Mesenteric fat pad (tissue), 1 donor: ENCODE results near the gene ALG12. TPM values are rescaled to one million over a fixed set of nuclear protein-coding genes. Genes with fewer than 3 reads are reported as not detected.

Experiments
- DNase-seq: peaks from one replicate; pipeline ENCODE4 v3.0.0-alpha.2; 2020; ENCODE audit warnings: low spot score
- long read RNA-seq: library from polyadenylated mRNA; unstranded; transcript quantifications from one replicate; pipeline ENCODE4 v2.0.0, GENCODE V29; 2020
- total RNA-seq: library from RNA; stranded (reverse); fragmentation: NEBNext Ultra II Directional; extraction: Animal tissue kit (Norgen Biotek cat#: 25700); gene quantifications from one replicate; pipeline ENCODE4 v1.2.1, GENCODE V29; 2021
- donor health status: DM: yes; HTN: yes; CAD: no.

ALG12 gene
- total RNA-seq: 12.5 TPM
- long read RNA-seq, full-length matches to known transcripts: 66 of 107 reads
- long read RNA-seq, partial matches to known transcripts: 18 of 107 reads
- long read RNA-seq, other reads (novel, unspliced or antisense): 23 of 107 reads

DNA sequence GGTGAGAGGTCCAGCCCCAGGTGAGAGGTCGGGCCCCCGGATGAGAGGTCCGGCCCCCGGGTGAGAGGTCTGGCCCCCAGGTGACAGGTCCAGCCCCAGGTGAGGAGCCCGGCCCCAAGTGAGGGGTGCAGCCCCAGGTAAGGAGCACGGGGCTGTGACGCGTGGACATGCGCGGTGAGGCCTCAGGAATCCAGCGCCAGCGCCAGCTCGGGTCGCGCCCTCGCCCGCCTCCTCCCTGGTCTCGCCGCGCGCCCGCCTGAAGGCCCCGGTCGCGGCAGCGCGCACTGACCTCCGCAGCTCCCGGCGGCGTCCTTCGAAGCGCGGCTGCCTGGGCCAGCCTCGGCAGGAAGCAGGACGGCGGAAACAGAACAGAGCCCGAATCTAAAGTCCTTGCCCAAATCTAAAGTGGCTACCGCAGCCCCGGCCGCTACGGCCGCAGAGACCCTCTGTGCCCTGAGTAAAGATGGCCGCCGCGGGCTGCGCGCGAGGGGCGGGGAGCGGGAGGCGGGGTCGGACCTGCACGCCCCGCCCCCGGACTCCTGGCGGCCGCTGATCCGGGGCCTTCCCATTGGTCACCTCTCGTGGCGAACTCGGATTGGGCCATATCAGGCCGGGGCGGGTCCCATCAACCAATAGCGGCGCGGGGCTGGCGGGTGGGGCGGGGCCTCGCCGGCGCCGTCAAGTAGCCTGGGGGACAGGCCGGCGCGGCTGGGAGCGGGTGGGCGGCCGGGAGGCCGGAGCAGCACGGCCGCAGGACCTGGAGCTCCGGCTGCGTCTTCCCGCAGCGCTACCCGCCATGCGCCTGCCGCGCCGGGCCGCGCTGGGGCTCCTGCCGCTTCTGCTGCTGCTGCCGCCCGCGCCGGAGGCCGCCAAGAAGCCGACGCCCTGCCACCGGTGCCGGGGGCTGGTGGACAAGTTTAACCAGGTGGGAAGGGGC lies at the start of gene ALG12, which contains the start of gene CRELD2:
Gene ALG12, minus strand, starts transcription at position 465 of the 937 bp plus-strand sequence. CDS start 4,673 bp downstream, outside the sequence.
Gene CRELD2, plus strand, starts transcription at position 661 of the 937 bp plus-strand sequence. Its CDS starts 136 bp downstream, at position 797.
- peak; percentile 99 for DNase-seq

DNA sequence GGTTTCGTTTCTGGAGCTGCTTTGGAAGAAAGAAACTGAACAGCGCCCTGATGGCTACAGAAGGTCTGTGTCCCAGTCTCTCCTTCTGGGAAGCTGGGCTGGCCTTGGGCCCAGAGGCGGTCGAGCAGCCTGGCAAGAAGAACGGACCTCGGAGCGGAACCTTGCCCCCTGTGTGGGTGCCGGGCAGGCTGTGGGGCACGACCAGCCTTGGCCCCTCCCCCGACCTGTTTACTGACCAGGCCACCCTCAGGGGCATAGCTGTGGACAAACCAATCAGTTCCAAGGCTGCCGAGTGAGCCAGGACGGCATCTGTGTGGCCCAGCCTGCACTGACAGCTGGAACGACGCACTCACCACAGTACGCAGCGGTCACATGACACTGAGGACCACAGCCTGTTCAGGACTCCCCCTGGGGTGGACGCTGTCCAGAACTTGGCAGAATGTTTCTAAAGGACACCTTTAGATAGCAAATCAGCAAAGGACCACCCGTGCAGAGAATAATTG lies 49.5 kb upstream of the ALG12 start:
- DNase-seq: peak; percentile 90

DNA sequence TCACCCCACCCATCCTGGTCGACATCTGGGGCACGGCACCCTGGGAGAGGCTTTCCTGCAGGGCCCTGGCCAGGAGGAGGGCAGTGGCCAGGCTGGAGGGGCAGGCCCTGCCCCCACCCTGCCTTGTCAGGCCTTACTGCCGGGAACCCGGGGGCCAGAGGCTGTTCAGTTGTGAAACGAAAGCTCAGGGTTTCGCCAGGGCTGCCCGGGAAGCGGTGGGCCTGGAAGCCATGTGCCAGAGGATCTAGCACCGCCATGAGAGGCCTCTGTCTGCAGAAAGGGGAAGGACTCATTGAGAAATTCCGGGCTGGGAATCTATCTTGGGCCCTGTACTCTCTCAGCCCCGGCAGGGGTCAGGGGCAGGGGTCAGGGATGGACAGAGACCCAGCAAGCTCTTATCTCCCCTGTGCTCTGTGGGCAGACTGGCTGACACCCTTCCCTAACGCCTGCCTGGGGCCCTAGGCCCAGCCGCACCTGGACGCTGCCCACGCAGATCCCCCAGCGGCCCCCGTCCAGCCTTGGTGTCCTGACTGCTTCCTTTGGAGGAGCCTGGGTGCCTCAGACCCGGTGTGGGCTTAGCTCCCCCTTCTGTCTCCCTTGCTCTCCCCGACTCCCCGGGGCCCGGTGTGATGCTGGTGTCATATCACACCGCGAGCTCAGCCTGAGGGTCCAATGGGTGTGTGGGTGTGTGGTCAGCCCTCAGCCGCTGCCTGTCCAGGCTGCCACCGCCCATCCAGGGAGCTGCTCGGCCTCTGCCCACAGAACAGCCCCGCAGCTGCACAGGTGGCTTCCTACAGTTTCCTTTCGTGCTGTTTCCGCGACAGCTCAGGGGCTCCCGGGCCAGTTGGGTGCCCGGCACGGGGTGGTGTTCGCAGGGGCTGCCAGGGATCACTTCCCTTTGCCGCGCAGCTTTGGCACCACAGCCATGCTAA lies 48.8 kb upstream of the ALG12 start:
- DNase-seq: peak; percentile 90

DNA sequence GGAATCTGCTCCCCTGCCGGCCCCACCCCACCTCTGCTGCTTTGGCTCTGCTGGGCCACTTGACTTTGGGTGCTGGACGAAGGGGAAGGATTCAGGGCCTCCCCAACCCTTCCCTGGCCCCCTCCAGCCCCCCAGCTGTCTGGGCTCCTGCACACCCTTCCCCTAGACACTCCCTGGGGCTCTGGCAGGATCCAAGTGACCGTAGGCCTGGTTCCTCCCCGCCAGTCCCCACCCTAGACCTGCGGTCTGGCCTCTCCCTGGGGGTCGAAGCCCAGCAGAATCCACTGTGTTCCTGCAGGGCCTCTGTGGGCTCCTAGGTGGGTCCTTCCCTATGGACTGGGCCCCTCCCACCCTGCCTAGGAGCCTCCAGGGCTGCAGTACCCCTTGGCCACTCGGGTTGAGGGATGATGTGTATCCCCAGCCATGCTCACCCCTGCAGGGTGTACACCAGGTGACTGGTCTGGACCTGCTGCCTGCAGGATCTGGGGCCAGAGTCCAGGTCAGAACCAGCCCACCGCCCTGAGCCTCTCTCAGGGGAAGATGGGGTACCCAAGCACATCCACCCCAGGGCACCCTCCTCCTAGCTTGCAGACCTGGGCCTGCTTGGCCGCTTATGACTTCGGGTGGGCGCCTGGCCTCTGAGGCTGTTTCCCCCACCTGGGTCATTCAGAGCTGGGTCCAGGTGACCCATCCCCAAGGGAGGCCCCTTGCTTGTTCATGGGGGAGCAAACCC lies 48.0 kb upstream of the ALG12 start:
- DNase-seq: peak; percentile 78

DNA sequence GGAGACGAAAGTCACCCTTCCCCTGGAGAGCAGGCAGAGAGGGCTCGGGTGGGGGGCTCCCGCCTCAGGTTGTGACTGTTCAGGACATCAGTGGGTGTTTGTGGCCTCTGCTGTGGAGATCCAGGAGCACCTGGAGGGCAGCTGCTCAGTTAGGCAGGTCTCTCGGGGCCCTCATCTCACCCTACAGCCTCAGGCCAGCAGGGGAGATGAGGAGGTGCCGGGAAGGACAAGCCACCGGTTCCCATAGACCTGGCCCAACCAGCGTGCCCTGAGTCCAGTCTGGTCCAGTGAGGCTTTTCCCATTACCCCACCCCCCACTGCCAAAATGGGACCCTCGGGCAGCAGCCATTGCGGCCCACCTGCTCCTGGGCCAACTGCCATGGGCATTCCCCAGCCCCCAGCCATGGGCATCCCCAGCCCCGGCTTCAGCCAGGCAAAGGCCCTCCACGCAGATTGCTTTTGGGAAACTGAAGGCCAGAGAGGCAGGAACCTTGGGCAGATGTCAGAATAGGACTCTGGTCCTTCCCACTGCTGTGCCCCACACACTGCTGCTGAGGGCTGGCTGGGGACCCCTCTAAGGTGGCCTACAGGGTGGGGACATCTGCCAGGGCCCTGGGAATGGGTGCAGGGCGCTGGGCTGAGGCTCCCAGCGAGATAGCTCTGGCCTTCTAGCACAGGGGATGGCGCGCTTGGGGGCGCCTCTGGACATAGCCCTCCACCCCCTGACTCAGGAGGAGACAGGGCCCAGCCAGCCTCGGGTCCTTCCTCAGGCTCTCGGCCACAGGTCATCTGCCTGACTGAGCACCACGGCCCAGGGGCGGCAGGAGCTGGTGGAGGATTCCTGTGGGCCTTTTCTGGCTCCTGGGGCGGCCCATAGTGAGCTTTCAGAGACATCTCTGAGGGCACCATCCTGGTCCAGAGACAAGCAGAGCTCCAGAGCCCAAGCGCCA lies 47.1 kb upstream of the ALG12 start:
- DNase-seq: peak; percentile 89

DNA sequence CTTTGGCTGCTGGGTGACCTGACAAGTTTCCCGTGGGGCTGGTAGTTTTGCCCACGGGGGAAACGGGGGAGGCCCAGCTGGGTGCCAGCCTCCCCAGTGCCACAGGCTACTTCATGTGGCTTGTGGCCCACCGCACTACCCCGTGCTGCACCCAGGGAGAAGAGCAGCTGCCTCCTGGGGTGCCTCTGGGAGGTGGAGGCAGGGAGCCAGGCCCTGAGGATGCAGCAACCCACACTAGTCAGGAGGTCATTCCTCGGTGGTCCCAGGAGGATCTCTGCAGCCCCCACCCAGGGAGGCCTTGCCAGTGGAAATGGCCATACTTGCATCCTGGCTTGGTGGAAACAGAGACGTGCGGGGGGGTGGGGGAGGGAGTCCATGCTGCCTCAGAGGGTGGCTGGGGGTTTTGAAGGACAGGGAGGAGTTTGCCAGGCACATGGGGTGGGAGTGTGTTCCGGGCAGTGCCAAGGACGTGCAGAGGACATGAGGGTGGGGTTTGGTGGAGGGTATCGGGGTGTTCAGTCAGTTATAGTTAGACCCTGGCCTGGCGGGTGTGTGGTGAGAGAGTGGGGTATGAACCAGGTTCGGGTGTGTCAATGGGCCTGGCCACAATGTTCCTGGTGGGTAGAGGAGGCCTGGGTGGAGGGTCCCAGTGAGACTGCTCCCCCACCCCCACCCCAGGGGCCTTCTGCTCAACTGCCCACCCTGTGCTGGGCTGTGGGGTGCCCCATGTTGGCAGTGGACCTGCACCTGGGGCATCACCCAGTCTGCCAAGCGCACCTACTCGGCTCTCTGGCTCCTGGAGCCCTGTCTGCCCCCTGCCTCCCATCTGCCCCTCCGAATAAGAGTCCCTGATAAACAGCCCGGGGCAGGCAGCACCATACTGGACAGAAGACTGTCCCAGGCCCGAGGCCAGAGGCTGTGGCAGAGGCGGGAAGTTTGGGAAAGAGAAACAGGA lies 46.2 kb upstream of the ALG12 start:
- DNase-seq: peak; percentile 81

DNA sequence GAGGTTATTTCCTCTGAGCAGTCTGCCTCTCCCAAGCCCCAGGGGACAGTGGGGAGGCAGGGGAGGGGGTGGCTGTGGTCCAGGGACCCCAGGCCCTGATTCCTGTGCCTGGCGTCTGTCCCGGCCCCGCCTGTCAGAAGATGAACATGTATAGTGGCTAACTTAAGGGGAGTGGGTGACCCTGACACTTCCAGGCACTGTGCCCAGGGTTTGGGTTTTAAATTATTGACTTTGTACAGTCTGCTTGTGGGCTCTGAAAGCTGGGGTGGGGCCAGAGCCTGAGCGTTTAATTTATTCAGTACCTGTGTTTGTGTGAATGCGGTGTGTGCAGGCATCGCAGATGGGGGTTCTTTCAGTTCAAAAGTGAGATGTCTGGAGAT lies 45.4 kb upstream of the ALG12 start:
- no peak for DNase-seq

DNA sequence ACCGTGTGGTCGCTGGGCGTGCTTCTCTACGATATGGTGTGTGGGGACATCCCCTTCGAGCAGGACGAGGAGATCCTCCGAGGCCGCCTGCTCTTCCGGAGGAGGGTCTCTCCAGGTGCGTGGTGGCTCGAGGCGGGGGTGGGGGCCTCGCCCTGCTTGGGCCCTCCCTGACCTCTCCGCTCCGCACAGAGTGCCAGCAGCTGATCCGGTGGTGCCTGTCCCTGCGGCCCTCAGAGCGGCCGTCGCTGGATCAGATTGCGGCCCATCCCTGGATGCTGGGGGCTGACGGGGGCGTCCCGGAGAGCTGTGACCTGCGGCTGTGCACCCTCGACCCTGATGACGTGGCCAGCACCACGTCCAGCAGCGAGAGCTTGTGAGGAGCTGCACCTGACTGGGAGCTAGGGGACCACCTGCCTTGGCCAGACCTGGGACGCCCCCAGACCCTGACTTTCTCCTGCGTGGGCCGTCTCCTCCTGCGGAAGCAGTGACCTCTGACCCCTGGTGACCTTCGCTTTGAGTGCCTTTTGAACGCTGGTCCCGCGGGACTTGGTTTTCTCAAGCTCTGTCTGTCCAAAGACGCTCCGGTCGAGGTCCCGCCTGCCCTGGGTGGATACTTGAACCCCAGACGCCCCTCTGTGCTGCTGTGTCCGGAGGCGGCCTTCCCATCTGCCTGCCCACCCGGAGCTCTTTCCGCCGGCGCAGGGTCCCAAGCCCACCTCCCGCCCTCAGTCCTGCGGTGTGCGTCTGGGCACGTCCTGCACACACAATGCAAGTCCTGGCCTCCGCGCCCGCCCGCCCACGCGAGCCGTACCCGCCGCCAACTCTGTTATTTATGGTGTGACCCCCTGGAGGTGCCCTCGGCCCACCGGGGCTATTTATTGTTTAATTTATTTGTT lies 44.8 kb upstream of the ALG12 start:
- DNase-seq: peak; percentile 90

DNA sequence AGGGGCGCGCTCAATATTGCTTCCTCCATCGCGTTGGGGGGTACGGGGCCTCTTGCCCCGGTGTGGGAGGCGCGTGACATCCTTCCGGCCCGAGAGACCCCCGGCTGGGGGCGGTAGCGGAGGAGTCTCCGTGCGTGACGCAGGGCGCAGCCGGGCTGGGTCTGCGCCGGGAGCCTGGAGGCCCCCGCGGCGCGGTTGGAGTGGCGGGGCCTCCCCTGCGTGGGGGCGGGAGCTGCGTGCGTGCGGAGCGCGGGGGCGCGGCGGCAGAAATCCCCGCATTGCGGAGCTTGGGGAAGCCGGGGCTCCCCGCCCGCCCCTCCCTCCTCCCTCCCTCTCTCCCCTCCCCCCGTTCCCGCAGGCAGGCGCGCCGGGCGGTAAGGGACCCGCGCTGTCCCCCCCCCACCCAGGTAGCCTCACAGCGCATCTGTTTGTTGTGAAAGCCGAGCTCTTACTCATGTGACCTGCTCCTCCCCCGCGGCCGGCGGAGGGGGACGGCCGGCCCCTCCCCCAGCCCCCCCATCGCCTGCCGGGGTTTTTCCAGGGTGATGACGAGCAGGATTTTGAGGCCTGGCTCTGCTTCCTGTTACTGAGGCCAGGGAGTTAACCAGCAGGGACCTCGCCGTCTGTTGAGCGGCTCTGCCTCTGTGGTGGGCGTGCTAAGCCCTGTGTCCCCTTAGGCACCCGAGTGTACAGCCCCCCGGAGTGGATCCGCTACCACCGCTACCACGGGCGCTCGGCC lies 43.9 kb upstream of the ALG12 start:
- DNase-seq: peak; percentile 94

DNA sequence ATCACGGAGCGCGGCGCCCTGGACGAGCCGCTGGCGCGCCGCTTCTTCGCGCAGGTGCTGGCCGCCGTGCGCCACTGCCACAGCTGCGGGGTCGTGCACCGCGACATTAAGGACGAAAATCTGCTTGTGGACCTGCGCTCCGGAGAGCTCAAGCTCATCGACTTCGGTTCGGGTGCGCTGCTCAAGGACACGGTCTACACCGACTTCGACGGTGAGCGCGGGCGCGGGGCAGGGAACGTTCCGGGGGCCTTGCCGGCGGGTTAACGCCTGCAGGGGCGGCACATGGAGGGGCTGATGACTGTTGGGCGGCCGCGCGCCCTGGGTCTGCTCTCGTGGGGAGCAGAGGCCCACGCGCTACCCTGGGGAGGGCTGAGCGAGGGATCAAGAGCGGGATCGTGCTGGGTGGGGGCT lies 43.4 kb upstream of the ALG12 start:
- peak; percentile 90 for DNase-seq

DNA sequence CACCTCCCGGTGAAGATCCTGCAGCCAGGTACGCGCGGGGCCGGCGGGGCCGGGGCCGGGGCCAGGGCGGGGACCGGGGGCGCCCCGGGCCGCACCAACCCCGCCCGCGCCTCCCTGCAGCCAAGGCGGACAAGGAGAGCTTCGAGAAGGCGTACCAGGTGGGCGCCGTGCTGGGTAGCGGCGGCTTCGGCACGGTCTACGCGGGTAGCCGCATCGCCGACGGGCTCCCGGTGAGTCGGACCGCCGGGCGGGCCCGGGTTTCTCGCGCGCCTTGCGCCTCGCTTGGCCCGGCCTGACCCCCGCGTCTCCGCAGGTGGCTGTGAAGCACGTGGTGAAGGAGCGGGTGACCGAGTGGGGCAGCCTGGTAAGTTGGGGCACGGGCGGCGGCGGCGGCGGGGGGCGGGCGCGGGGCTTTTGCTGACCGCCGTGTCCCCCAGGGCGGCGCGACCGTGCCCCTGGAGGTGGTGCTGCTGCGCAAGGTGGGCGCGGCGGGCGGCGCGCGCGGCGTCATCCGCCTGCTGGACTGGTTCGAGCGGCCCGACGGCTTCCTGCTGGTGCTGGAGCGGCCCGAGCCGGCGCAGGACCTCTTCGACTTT lies 42.9 kb upstream of the ALG12 start:
- DNase-seq: peak; percentile 89

DNA sequence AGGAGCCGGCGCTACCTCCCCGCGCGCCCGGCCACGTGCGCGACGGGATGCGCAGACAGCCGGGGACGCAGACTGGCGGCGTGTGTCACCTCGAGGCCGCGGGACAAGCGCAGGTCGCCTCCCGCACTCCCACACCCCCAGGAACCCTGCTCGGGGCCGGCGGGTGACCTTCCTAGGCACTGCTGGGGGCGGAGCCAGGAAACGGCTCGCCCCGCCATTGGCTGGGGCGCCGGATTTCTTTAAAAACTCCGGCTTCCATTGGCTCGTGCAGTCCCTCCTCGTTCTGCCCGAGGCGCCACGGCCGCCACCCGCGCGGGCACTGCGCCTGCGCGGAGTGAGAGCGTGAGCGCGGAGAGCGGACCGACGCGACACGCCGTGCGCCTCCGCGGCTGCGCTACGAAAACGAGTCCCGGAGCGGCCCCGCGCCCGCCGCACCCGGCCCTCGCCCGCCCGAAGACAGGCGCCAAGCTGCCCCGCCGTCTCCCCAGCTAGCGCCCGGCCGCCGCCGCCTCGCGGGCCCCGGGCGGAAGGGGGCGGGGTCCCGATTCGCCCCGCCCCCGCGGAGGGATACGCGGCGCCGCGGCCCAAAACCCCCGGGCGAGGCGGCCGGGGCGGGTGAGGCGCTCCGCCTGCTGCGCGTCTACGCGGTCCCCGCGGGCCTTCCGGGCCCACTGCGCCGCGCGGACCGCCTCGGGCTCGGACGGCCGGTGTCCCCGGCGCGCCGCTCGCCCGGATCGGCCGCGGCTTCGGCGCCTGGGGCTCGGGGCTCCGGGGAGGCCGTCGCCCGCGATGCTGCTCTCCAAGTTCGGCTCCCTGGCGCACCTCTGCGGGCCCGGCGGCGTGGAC lies 42.1 kb upstream of the ALG12 start, which contains the start of gene PIM3:
Gene PIM3, plus strand, starts transcription at position 614 of the 846 bp plus-strand sequence. Its CDS starts 176 bp downstream, at position 790.
- peak; percentile 97 for DNase-seq

DNA sequence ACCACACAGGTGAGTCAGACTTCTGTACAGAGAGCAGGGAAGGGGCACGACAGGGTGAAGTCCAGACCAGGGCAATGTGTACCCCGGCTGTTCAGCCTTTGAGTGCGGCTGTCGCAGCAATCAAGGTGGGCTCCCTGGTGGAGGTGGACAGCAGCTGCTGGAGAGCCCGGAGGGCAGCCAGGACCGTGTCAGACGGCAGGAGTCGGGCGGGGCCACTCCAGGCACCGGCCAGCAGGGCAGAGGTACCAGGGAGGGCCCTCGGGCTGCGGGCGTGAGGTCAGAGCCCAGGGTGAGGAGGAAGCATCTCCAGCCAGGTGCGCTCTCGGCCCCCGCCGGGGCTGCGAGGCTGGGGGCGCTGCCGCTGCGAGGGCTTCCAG lies 41.5 kb upstream of the ALG12 start:
- no peak for DNase-seq

DNA sequence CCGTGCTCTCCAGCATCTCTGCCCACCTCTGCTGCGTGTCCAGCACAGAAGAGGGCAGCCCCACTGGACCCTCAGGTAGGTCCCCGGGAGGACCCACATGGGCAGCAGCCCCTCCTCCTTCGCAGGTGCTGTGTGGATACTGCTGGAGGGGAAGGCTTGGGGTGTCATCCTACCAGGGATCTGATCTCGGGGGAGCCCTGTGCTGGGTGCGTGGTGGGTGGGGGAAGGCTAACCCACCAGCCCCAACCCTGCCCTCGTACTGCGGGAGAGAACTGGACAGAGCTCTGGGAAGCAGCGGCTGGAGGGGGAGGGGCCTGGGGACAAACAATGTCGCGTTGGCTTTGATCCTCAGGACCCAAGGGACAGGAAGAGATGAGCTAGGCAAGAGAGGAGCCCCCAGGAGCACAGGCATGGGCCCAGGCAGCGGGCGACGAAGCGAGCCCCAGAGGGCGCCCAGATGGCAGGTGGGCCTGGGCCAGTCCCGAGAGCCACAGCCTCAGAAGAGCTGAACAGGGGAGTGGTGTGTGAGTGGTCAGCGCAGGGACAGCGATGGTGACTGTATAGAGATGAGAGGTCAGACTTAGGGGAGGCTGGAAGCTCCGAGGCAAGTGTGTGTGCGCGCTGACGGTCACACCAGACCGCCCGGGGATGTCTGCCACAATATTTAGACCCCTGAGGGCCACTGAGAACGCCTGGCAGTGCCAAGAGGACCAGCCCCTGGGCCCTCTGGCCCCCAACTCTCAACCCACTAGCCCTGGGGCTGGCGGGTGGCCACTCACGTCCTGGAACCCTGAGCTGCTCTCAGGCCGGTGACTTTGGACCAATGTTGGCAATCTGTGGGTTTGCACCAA lies 40.9 kb upstream of the ALG12 start:
- DNase-seq: no peak
